Activated effector memory CD4-positive, alpha-beta T cell treated with anti-CD3 and anti-CD28 coated beads, Interleukin-2, amount 50 U/mL, for 16 hours (primary cell): ENCODE measurements around the gene GPBP1L1.

Experiments
- DNase-seq: peaks from one replicate; pipeline ENCODE4 v3.0.0-alpha.2; 2020

Gene GPBP1L1

DNA sequence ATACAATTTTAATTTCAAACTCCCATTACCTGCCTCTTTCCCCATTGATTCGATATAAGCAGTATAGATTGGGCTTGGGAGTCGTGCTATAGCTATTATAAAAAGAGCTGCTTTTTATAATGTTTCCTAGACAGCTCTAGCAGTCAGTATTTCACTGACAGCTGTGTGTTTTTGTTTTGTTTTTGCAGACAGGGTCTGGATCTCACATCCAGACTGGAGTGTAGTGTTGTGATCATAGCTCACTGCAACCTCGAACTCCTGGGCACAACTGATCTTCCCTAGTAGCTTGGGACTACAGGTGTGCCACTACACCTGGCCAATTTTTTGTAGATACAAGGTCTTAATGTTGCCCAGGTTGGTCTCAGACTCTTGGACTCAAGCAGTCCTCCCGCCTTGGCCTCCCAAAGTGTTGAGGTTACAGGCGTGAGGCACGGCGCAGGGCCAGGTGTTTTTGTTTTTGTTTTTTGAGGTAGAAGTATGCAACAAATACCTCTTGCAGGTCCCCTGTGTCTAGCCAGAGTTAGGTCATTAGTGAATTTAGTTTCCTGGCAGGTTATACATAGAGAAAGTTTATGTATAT lies 100.7 kb downstream of the GPBP1L1 start:
- DNase-seq, result peak; percentile 60

DNA sequence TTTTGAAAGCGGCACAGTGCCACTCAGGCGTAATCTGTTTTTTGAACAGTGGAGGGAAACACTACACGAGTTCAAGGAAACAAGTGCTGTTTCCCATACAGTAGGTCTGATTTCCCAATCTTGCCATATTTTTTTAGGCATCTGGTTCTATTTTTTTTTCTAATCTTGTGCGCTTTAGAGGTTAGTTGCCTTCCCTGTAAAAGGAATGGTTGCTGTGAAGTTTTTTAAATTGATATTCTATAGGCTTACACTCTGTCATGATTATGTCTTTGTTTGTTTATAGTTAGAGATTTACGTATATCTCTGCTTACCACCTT lies 101.3 kb downstream of the GPBP1L1 start:
- no peak for DNase-seq

DNA sequence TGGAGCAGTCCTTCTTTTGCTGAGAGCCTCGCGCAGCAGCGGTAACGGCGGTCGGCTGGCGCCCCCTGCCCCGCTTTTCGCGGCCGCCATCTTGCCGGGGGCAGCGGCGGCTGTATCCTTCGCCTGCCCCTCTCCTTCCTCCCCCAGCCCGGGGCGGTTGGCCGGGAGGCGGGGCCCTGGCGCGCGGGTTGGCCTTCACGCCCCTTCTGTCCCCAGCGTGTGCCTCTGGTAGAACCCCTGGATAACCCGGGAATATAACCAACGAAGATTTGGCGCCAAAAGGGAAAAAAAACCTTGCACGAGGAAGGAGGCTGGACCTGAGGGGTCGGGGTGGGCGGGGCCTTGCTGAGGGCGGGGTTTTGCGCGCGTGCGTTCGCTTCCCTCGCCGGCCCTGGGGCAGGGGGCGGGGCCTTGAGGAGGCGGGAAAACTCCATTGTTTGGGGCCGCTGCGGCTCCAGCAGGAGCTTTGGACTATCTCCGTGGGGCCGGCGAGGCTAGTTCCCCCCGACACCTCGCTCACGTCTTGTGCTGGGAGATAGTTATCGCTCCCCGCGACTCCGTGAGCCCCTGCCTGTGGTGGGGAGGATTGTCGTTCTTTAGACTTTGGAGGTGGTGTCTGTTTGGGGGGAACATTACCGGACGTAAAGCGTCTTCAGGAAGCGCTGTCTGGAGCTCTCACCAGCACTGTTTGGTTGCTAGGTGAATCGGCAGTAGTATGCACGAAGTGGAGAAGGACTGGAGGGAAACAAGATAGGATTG lies 101.8 kb downstream of the GPBP1L1 start:
- peak; percentile 95 for DNase-seq

DNA sequence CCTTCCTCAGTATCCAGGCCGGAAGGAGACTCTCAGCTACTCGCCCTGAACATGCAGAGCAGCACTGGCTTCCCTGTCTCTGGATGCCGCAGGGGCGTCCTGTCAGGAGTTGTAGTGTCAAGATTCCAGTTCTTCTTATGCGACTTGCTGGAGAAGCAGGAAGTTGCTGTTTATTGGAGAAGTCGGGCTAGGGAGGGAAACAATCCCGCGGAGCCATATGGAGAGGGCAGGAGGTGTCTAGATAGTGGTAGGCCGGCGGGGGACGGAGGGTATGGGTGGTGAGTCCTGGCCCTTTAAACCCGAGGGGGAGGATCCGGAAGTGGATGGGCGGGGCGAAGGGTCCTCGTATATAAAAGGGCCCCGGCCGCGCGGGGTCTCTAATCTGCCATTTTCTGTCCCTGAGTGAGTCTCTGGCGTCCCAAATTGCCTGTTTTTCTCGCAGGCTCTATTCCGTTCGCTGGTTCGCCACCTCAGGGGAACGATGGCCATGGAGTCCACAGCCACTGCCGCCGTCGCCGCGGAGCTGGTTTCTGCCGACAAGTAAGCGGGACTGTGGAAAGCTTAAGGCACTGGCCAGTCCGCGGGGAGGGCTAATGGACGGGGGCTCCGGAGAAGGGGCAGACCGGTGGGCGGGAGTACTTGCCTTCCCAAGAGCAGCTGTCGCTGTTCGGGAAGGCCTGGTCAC lies 102.5 kb downstream of the GPBP1L1 start, which contains the start of gene NASP:
Gene NASP (plus strand): TSS at position 376 of the 685 bp plus-strand sequence. CDS start 106 bp downstream, at position 482.
- peak; percentile 97 for DNase-seq

DNA sequence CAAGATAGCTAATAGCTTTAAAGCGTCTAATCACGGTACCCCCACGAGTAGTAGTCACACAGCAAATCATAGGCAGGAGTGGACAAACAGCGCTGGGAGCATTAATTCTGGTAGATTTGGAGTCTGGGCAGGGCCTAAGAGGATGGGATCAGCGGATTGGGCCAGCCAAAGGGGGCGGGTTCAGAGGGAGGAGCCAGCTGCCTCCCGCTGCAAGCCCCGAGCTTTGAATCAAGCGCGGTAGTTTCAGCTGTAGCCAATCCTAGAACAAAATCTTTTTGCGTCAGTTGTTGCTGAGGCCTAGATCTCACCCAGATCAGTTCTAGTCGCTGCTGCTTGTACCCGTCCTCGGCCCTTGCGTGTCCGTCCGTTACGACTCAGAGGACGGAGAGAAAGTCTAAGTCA lies 103.1 kb downstream of the GPBP1L1 start:
- peak; percentile 97 for DNase-seq
